Esophagus muscularis mucosa (tissue), 3 donors: ENCODE results near the gene BMP6.

Experiments used
- EP300 ChIP-seq: sonication (generic); formaldehyde crosslinking; IDR thresholded peaks from one replicate; pipeline ENCODE4 v1.6.1; 2017; ENCODE audit warnings: antibody characterized with exemption
- POLR2A ChIP-seq: fragments of 450-650 bp; IDR thresholded peaks from one replicate; pipeline ENCODE4 v1.6.1; 2017; ENCODE audit warnings: antibody characterized with exemption, moderate library complexity, mild to moderate bottlenecking, low read depth
- POLR2AphosphoS5 ChIP-seq, 2 donors: sonication (generic); formaldehyde crosslinking; IDR thresholded peaks; one replicate each; pipeline ENCODE4 v1.6.1; 2017; ENCODE audit warnings: antibody characterized with exemption in 2 of 2

DNA sequence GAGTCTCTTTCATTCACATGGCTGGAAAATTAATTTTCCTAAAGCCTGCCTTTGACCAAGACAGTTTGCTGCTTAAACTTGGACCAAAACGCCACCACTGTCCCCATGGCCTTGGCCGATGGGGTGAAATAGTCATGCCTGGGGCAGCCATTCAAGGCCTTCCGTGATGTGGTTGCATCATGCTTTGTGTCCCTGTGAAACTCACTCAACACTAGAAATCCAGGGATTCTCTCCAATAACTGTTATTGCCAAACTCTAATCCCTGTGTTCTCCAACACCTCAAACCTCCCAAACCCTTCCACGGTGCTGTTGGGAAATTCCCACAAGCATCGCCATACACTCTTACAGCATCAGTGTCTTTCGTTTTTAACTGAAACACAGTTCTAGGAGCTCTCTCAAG, 186.1 kb downstream of the BMP6 start:
- TF ChIP-seq POLR2A: no peak
- no peak for TF ChIP-seq EP300
- TF ChIP-seq POLR2AphosphoS5 (IDR thresholded peaks at IDR 0.05): peak; percentile 10 to 43
